ENCODE measurements around the gene L1CAM.
"Not testable (repeated sequence)": the region's sequence is repeated elsewhere in the genome, so short reads cannot be mapped to it uniquely, and the experiment has no call there.

Gene L1CAM

DNA sequence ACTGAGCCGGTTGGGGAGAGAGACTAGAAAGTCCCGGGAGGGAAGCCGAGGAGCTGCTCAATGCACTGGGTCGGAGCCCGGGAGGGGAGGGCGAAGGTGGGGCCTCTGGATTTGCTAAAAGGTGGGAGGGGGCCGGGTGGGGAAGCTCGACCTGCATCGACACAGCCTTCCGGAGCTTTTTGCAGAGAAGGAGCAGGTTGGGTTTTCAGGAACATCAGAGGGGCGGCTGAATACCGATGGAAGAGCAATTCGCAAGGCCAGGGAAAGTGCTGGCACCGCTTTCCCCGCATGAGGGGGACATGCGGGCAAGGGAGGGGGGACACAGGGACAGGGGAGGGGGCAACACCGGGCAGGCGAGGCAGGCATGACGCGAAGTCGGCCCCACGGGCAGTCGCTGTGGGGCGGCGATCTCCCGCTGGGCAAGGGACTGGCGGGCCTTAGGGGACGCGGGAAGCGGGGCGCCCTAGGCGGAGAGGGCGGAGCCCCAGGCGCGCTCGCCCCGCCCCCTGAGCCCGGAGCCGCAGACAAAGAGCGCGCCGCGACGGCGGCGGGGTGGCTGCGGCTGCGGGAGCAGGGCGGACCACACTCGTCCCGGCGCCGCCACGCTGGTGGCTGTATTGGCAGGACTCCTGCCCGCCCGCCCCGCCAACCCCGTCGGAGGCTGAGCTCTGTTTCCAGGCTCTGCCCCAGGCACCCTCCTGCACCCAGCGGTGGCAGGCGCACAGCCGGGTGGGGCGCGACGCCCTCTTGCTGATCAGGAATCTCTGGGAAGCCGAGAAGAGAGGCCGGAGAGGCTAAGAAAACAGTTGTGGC, 67.2 kb downstream of the L1CAM start:
- H3K4me3 Mint-ChIP-seq: peak overlapping the region; percentile 57
- peak; percentile 51 for DNase-seq (ENCODE audit: low spot score)
- H3K36me3 Mint-ChIP-seq (ENCODE audit: low read depth): no peaks in the 10 kb centered on the region
- peaks cover 18% of the 10 kb centered on the region for H3K27me3 Mint-ChIP-seq (ENCODE audit: low read depth)
- H3K27ac Mint-ChIP-seq: no peak overlapping the region
- H3K4me1 Mint-ChIP-seq (ENCODE audit: low read depth): peaks cover 29% of the 10 kb centered on the region
- no peaks in the 10 kb centered on the region for H3K9me3 Mint-ChIP-seq

DNA sequence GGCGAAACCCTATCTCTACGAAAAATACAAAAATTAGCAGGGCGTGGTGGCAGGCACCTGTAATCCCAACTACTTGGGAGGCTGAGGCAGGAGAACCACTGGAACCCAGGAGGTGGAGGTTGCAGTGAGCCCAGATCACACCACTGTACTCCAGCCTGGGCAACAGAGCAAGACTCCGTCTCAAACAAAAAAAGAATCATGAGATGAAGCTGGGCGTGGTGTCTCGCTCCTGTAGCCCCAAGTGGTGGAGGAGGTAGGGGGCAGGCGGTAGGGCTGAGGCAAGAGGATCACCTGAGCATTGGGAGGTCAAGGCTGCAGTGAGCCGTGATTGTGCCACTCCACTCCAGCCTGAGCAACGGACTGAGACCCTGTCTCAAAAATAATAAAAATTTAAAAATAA, 67.9 kb downstream of the L1CAM start:
- H3K36me3 Mint-ChIP-seq (ENCODE audit: low read depth); DNase-seq (ENCODE audit: low spot score); H3K27ac Mint-ChIP-seq; H3K4me3 Mint-ChIP-seq; H3K9me3 Mint-ChIP-seq: not testable (repeated sequence)
- peaks cover 27% of the 10 kb centered on the region for H3K4me1 Mint-ChIP-seq (ENCODE audit: low read depth)
- peaks cover 17% of the 10 kb centered on the region for H3K27me3 Mint-ChIP-seq (ENCODE audit: low read depth)

DNA sequence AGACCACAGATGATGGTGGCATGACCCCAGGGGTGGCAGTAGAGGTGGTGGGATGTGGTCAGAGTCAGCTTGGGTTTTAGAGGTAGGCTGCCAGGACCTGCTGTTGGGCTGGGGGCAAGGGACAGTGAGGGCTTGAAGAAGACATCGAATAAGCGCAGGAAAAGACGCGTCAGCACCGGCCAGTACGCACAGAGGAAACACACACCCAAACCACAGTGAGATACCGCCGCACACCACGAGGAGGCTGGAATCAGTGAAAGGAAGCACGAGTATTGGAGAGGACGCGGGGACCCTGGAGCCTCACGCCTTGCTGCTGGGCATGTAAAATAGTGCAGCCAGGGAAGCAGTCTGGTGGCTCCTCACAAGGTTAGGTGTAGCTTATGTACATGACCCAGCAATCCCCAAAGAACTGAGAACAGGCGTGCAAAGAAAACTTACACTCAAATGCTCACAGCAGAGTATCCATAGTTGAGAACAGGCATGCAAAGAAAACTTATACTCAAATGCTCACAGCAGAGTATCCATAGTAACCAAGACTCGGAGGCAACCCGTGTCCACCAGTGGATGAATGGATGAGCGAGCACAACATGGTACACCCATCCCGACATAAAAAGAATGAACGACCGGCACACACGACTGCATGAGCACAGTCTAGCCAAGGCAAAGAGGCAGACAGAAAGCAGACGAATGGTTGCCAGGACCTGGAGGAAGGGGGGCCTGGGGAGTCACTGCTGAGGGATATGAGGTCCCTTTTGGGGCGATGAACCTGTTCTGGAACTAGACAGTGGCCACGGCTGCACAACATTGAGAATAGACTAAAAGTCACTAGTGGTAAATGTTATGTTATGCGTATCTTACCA, 68.9 kb downstream of the L1CAM start:
- DNase-seq (ENCODE audit: low spot score): peak; percentile 17
- peaks cover 11% of the 10 kb centered on the region for H3K27me3 Mint-ChIP-seq (ENCODE audit: low read depth)
- H3K9me3 Mint-ChIP-seq: no peaks in the 10 kb centered on the region
- H3K4me1 Mint-ChIP-seq (ENCODE audit: low read depth): peaks cover 20% of the 10 kb centered on the region
- no peaks in the 10 kb centered on the region for H3K36me3 Mint-ChIP-seq (ENCODE audit: low read depth)
- peak overlapping the region; percentile 37 for H3K4me3 Mint-ChIP-seq
- H3K27ac Mint-ChIP-seq: peak overlapping the region; percentile 10

DNA sequence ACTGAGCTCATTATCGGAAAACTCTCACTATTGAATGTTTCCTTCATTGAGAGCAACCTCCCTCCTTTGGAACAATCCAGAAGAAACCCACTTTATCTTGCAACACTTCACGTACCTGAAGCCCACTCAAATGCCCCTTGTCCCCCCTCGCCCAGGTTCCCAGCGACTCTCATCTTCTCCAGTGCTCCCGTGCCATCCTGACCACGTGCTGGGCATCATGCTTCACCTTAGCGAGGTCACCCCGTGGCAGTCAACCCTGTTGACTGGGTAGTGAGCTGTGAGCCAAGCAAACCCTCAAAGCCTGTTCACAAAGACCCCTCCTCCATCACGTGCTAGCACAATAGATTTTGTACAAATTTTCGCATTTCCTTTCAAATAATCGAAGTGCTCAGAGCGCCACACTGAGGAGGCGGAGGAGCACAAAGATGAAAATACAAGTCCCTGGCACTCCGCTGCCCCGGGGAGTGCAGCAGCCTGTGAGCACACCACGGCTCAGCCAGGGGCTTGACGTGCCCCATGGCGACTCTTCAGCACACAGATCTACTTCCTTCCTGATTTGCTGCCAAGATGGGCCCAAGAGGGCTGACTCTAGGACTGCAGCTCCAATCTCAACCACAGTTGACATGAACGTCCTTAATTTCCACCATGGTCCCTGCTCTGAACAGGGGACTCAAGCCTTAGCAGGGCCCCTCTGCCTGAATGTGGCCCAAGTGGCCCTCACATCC, 71.2 kb downstream of the L1CAM start:
- H3K27me3 Mint-ChIP-seq (ENCODE audit: low read depth): peaks cover 14% of the 10 kb centered on the region
- no peak for DNase-seq (ENCODE audit: low spot score)
- no peaks in the 10 kb centered on the region for H3K9me3 Mint-ChIP-seq
- peaks cover 17% of the 10 kb centered on the region for H3K4me1 Mint-ChIP-seq (ENCODE audit: low read depth)
- H3K4me3 Mint-ChIP-seq: no peak overlapping the region
- H3K36me3 Mint-ChIP-seq (ENCODE audit: low read depth): no peaks in the 10 kb centered on the region
- H3K27ac Mint-ChIP-seq: no peak overlapping the region

DNA sequence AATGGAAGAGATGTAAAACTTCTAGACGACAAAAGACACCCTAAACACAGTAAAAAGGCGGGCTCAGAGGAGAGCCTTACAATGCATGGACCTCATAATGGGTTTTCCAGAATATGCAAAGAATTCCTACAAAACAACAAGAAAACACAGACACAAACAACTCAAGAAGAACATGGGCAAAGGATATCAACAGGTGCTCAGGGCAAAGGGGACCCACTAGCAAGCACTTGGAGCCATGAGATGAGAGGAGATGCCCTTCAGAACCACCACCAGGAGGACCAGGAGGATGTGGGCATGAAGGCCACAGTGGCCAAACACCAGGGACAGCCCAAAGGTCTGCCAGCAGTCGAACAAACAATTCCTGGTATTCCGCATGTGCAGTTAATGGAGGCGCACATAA, 72.8 kb downstream of the L1CAM start:
- H3K4me1 Mint-ChIP-seq (ENCODE audit: low read depth): peaks cover 17% of the 10 kb centered on the region
- H3K36me3 Mint-ChIP-seq (ENCODE audit: low read depth): no peaks in the 10 kb centered on the region
- H3K27me3 Mint-ChIP-seq (ENCODE audit: low read depth): peaks cover 11% of the 10 kb centered on the region
- H3K4me3 Mint-ChIP-seq: no peak overlapping the region
- no peaks in the 10 kb centered on the region for H3K9me3 Mint-ChIP-seq
- no peak for DNase-seq (ENCODE audit: low spot score)
- no peak overlapping the region for H3K27ac Mint-ChIP-seq

DNA sequence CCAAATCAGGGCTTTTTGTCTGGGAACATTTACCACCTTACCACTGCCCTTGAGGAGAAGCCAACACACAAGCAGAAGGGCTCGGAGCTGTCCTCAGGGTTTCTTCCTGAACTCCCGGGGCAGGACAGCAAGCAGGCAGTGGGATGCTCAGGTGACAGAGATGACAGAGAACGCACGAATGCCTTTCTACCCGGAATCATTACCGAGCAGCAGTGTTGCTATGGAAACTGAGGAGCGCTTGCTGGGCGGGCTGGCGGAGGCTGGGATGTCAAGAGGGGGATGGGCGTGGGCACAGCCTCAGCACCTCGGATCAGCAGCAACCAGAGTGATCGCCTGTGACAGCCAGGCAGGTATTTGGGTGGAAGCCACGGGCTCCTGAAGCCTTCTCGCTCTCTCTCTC, 73.8 kb downstream of the L1CAM start:
- no peak overlapping the region for H3K4me3 Mint-ChIP-seq
- H3K27me3 Mint-ChIP-seq (ENCODE audit: low read depth): peaks cover 11% of the 10 kb centered on the region
- DNase-seq (ENCODE audit: low spot score): no peak
- H3K9me3 Mint-ChIP-seq: no peaks in the 10 kb centered on the region
- H3K36me3 Mint-ChIP-seq (ENCODE audit: low read depth): no peaks in the 10 kb centered on the region
- no peak overlapping the region for H3K27ac Mint-ChIP-seq
- H3K4me1 Mint-ChIP-seq (ENCODE audit: low read depth): peaks cover 14% of the 10 kb centered on the region

All from T-helper 2 cell treated with Interferon-gamma antibody and Interleukin-4, amounts not matched to agents 5 μg/mL and 100 μg/mL, for 36 hours (primary cell).